GM12878 (cell line): Measurements from ENCODE around the gene ZC3H15.

Experiments used
- EZH2 ChIP-seq: IDR thresholded peaks from 2 replicates; pipeline ENCODE4 v1.6.1; 2012; ENCODE audit warnings: low read depth, mild to moderate bottlenecking, control low read depth, inconsistent platforms, low read length, borderline replicate concordance; ENCODE audit not compliant: control insufficient read depth
- NRF1 ChIP-seq: conservative IDR thresholded peaks from 2 replicates; pipeline ENCODE4 v1.6.1; 2011; ENCODE audit warnings: mild to moderate bottlenecking, low read depth, low read length, improper control_type of control experiment
- PAX5 ChIP-seq: IDR thresholded peaks from 2 replicates; pipeline ENCODE4 v1.6.1; 2011; ENCODE audit warnings: low read depth, low read length, borderline replicate concordance
- TF ChIP-seq, protein P1 (sequence below), 3 experiments: IDR thresholded peaks in 2 of 3; conservative IDR thresholded peaks in 1 of 3; 2 replicates each; pipeline ENCODE4 v1.5.1; 2011; ENCODE audit warnings: low read depth in 3 of 3, low read length in 3 of 3, mild to moderate bottlenecking in 3 of 3, control low read depth in 2 of 3, moderate library complexity in 2 of 3, inconsistent platforms in 1 of 3, mixed read lengths in 1 of 3; ENCODE audit not compliant: control insufficient read depth in 2 of 3, insufficient read depth in 1 of 3; ENCODE audit errors: extremely low read depth in 1 of 3
- TF ChIP-seq, protein P2 (sequence below): IDR thresholded peaks from 2 replicates; pipeline ENCODE4 v1.6.1; 2012; ENCODE audit warnings: improper control_type of control experiment, low read depth, low read length; ENCODE audit not compliant: insufficient replicate concordance
- TF ChIP-seq, protein P3 (sequence below): IDR thresholded peaks from 2 replicates; pipeline ENCODE4 v1.6.1; 2012; ENCODE audit warnings: low read depth, low read length, improper control_type of control experiment
- TF ChIP-seq, protein P4 (sequence below): fragments of 450-650 bp; IDR thresholded peaks from 2 replicates; pipeline ENCODE4 v1.6.1; 2018; ENCODE audit warnings: mild to moderate bottlenecking, low read depth, moderate library complexity; ENCODE audit not compliant: partially characterized antibody

DNA sequence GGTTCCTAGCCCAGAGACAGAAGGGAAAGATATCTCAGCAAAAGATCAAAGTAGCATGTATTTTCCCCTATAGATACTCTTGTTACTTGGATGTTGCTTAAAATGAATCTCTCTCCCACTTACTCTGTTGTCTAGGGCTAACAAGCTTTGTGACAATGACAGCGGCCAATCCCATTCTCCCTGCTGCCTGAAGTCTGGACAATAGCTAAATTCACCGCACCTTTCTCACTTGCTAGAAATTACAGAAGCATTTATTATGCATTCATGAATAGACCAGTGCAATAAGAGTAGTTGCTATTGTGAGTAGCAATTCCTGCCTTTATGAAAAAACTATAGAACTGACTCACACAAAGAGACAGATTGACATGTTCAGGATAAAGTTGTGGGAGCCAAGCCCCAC is 42.2 kb upstream of the ZC3H15 start:
- TF ChIP-seq NRF1 (no peak), EZH2 (no peak), PAX5 (no peak)
- TF ChIP-seq, protein P1, sequence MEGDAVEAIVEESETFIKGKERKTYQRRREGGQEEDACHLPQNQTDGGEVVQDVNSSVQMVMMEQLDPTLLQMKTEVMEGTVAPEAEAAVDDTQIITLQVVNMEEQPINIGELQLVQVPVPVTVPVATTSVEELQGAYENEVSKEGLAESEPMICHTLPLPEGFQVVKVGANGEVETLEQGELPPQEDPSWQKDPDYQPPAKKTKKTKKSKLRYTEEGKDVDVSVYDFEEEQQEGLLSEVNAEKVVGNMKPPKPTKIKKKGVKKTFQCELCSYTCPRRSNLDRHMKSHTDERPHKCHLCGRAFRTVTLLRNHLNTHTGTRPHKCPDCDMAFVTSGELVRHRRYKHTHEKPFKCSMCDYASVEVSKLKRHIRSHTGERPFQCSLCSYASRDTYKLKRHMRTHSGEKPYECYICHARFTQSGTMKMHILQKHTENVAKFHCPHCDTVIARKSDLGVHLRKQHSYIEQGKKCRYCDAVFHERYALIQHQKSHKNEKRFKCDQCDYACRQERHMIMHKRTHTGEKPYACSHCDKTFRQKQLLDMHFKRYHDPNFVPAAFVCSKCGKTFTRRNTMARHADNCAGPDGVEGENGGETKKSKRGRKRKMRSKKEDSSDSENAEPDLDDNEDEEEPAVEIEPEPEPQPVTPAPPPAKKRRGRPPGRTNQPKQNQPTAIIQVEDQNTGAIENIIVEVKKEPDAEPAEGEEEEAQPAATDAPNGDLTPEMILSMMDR (IDR thresholded peaks at IDR 0.05 in 2 of 3, conservative IDR thresholded peaks at IDR 0.05 in 1 of 3; ENCODE audit: control insufficient read depth in 2 of 3, extremely low read depth in 1 of 3, insufficient read depth in 1 of 3, low read depth in 3 of 3, low read length in 3 of 3), result no peak
- TF ChIP-seq, protein P2, sequence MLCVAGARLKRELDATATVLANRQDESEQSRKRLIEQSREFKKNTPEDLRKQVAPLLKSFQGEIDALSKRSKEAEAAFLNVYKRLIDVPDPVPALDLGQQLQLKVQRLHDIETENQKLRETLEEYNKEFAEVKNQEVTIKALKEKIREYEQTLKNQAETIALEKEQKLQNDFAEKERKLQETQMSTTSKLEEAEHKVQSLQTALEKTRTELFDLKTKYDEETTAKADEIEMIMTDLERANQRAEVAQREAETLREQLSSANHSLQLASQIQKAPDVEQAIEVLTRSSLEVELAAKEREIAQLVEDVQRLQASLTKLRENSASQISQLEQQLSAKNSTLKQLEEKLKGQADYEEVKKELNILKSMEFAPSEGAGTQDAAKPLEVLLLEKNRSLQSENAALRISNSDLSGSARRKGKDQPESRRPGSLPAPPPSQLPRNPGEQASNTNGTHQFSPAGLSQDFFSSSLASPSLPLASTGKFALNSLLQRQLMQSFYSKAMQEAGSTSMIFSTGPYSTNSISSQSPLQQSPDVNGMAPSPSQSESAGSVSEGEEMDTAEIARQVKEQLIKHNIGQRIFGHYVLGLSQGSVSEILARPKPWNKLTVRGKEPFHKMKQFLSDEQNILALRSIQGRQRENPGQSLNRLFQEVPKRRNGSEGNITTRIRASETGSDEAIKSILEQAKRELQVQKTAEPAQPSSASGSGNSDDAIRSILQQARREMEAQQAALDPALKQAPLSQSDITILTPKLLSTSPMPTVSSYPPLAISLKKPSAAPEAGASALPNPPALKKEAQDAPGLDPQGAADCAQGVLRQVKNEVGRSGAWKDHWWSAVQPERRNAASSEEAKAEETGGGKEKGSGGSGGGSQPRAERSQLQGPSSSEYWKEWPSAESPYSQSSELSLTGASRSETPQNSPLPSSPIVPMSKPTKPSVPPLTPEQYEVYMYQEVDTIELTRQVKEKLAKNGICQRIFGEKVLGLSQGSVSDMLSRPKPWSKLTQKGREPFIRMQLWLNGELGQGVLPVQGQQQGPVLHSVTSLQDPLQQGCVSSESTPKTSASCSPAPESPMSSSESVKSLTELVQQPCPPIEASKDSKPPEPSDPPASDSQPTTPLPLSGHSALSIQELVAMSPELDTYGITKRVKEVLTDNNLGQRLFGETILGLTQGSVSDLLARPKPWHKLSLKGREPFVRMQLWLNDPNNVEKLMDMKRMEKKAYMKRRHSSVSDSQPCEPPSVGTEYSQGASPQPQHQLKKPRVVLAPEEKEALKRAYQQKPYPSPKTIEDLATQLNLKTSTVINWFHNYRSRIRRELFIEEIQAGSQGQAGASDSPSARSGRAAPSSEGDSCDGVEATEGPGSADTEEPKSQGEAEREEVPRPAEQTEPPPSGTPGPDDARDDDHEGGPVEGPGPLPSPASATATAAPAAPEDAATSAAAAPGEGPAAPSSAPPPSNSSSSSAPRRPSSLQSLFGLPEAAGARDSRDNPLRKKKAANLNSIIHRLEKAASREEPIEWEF, result no peak
- TF ChIP-seq, protein P3, sequence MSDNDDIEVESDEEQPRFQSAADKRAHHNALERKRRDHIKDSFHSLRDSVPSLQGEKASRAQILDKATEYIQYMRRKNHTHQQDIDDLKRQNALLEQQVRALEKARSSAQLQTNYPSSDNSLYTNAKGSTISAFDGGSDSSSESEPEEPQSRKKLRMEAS, result no peak
- TF ChIP-seq, protein P4, sequence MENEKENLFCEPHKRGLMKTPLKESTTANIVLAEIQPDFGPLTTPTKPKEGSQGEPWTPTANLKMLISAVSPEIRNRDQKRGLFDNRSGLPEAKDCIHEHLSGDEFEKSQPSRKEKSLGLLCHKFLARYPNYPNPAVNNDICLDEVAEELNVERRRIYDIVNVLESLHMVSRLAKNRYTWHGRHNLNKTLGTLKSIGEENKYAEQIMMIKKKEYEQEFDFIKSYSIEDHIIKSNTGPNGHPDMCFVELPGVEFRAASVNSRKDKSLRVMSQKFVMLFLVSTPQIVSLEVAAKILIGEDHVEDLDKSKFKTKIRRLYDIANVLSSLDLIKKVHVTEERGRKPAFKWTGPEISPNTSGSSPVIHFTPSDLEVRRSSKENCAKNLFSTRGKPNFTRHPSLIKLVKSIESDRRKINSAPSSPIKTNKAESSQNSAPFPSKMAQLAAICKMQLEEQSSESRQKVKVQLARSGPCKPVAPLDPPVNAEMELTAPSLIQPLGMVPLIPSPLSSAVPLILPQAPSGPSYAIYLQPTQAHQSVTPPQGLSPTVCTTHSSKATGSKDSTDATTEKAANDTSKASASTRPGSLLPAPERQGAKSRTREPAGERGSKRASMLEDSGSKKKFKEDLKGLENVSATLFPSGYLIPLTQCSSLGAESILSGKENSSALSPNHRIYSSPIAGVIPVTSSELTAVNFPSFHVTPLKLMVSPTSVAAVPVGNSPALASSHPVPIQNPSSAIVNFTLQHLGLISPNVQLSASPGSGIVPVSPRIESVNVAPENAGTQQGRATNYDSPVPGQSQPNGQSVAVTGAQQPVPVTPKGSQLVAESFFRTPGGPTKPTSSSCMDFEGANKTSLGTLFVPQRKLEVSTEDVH, result no peak
